AG09319 (cell line): ENCODE measurements around the gene WDR93.

ENCODE experiments used
- DNase-seq: peaks from one replicate; pipeline ENCODE4 v3.0.0-alpha.2; 2010; ENCODE audit warnings: low read depth; ENCODE audit errors: extremely low read depth
- CTCF ChIP-seq: IDR thresholded peaks from 2 replicates; pipeline ENCODE4 v1.5.1; 2011; ENCODE audit warnings: low read depth, mild to moderate bottlenecking, inconsistent platforms, low read length, moderate library complexity

WDR93 gene

GRCh38 chr15:89654847-89655805, 35.5 kb upstream of the WDR93 start, which contains the start of gene KIF7:
Gene KIF7 (minus strand): TSS chr15:89655467. CDS start chr15:89652930, 2,537 bp downstream.
- DNase-seq = no peak

DNA sequence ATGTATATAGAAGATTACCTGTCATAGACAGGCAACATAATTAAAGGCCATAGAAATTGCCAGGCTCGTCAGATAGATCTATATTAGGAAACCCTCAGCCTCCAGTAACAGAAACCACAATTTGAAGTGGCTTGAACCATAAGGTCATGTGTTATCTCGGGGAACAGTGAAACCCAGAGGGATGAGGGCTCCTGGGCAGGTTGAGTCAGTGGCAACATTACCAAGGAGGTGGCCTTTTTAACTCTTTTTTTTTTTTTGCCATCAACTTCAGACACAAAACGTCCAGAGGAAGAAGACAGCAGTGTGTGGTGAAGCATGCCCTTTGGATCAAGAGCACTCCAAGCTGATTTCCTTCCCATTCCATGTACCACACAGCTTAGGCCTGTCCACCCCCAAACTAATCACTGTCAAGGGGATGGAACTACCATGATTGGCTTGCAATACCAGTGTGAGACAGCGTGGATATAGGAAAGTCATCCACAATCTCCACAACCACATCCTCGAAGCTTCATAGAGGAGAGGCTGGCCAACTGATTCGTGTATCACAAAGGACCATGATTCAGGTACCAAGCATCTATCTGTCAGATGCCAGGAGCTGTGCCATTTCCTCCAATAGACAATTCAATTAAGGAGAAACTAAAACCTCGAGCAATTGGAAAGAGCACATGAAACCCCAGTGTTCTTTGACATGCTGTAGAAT, 34.3 kb upstream of the WDR93 start:
- DNase-seq = no peak

More at GRCh38 chr15:89654847-89655805, 35.5 kb upstream of the WDR93 start, which contains the start of gene KIF7:
- no peak for TF ChIP-seq CTCF

DNA sequence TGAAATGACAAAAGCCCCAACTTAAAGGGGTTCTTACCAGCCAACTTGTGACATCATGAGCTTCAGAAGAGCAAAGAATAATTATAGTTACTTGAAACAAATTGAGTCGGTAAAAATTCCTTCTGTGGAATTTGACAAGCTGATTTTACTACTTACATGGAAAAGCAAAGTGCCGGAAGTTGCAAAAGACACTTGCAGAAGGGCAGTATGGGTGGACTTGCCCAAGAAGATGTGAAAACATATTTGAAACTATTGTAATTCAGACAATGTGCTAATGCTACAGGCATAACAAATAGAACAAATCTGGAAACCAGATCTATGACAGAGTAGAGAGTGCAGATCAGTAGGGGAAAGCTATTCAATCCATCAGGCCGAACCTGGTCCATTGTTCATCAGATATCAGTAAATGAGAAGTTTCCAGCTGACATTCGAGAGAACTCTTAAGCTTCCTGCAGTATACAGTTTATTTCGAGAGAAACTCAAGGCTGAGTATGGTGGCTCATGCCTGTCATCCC, 32.9 kb upstream of the WDR93 start:
- DNase-seq = no peak
- no peak for TF ChIP-seq CTCF

More for the DNA sequence above, 34.3 kb upstream of the WDR93 start:
- TF ChIP-seq CTCF = no peak

DNA sequence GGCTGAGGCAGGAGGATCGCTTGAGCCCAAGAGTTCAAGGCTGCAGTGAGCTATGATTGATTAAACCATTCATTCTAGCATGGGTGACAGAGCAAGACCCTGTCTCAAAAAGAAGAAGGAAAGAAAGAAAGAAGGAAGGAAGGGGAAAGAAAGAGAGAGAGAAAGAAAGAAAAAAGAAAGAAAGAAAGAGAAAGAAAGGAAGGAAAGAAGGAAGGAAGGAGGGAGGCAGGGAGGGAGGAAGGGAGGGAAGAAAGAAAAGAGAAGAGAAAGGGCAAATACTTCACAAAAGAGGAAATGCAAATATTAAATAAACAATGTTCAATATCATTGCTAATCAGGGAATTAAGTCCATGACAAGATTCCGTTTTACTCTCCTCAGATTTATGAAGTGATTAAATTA, 31.3 kb upstream of the WDR93 start:
- TF ChIP-seq CTCF = no peak
- DNase-seq = no peak

- DNase-seq = no peak
- no peak for TF ChIP-seq CTCF
These were observed 30.1 kb upstream of the WDR93 start for GRCh38 chr15:89660556-89660955.

GRCh38 chr15:89662893-89663626, 27.6 kb upstream of the WDR93 start:
- peak; percentile 82 for DNase-seq
- no peak for TF ChIP-seq CTCF
